ENCODE data around the gene NRCAM. TPM values are rescaled to one million over a fixed set of nuclear protein-coding genes. Genes with fewer than 3 reads are reported as not detected.

The NRCAM gene
- total and polyA plus RNA-seq, 10 of the 15 experiments (the other 5 are each of a cell fraction or from before 2014, with no cell fraction given), result 0.30 to 2.0 (median 1.0) TPM

- no peak overlapping the region for H2AFZ ChIP-seq (ENCODE audit: control insufficient read depth, low read depth, low read length)
- ChIA-PET SMC1A (ENCODE audit: uncharacterized antibody, unreplicated experiment) (interaction anchor here (1.1 kb wide), 1 partner anchor 26 kb away, joined by 6 read pairs; no protein-coding TSS in a partner anchor), POLR2A (no interaction called here), CTCF (interaction anchor here (0.6 kb wide), 1 partner anchor 168 kb away, joined by 3 read pairs; no protein-coding TSS in a partner anchor), RAD21 (ENCODE audit: unreplicated experiment) (no interaction called here)
- H3K4me1 ChIP-seq (ENCODE audit: control insufficient read depth, insufficient read depth, low read length), result no peaks in the 10 kb centered on the region
- no peaks in the 10 kb centered on the region for H3K9me3 ChIP-seq (replicated peaks; ENCODE audit: control insufficient read depth, insufficient read depth, low read length)
- no peaks in the 10 kb centered on the region for H4K20me1 ChIP-seq (ENCODE audit: control insufficient read depth, insufficient read depth)
- H3K27ac ChIP-seq (ENCODE audit: control insufficient read depth, insufficient read depth), result no peak overlapping the region
- 49% methylated on average over 3 of the region's 3 CpGs for WGBS (ENCODE audit: insufficient coverage, insufficient replicate concordance, low lambda C conversion rate, missing lambda C conversion rate)
- FAIRE-seq (no peak), DNase-seq (ENCODE audit: low read depth, low spot score) (no peak), ATAC-seq (no peak)
- H3K4me3 ChIP-seq, result no peak overlapping the region
- H3K36me3 ChIP-seq (ENCODE audit: control insufficient read depth in 2 of 2, insufficient read depth in 2 of 2, low read length in 1 of 2), result no peaks in the 10 kb centered on the region
- intact Hi-C loops (cut with micrococcal nuclease; ENCODE audit: unreplicated experiment) (no loop called here), in situ Hi-C loops (cut with MboI) (no loop called here)
- no peak overlapping the region for H3K4me2 ChIP-seq (ENCODE audit: control insufficient read depth, insufficient read depth)
- TF ChIP-seq CHD4 (IDR thresholded peaks at IDR 0.05), result no peak
- no peak for TF ChIP-seq STAT3 (IDR thresholded peaks at IDR 0.05; ENCODE audit: low read depth, low read length)
- H3K79me2 ChIP-seq (ENCODE audit: control insufficient read depth, insufficient read depth, low read length), result no peaks in the 10 kb centered on the region
- no peaks in the 10 kb centered on the region; a peak in 1 of 4 replicates for H3K27me3 ChIP-seq (replicated peaks in 1 of 2; ENCODE audit: control insufficient read depth in 2 of 2, insufficient read depth in 2 of 2, low read length in 1 of 2)
- H3K9ac ChIP-seq (ENCODE audit: control insufficient read depth, insufficient read depth, low read length), result no peak overlapping the region
- BruUV-seq (replicated peaks), result no TSS peak
Observed at GRCh38 chr7:108348913-108349312, 107.3 kb downstream of the NRCAM start.

GRCh38 chr7:108347616-108348015, 108.6 kb downstream of the NRCAM start:
- Histone ChIP-seq H2AFZ (ENCODE audit: control insufficient read depth, low read depth, low read length) (no peak overlapping the region), H3K9me3 (replicated peaks; ENCODE audit: control insufficient read depth, insufficient read depth, low read length) (no peaks in the 10 kb centered on the region), H3K4me2 (ENCODE audit: control insufficient read depth, insufficient read depth) (no peak overlapping the region), H3K79me2 (ENCODE audit: control insufficient read depth, insufficient read depth, low read length) (no peaks in the 10 kb centered on the region), H3K27me3 (replicated peaks in 1 of 2; ENCODE audit: control insufficient read depth in 2 of 2, insufficient read depth in 2 of 2, low read length in 1 of 2) (no peaks in the 10 kb centered on the region; a peak in 1 of 4 replicates), H3K4me3 (no peak overlapping the region), H3K27ac (ENCODE audit: control insufficient read depth, insufficient read depth) (no peak overlapping the region), H4K20me1 (ENCODE audit: control insufficient read depth, insufficient read depth) (no peaks in the 10 kb centered on the region), H3K36me3 (ENCODE audit: control insufficient read depth in 2 of 2, insufficient read depth in 2 of 2, low read length in 1 of 2) (no peaks in the 10 kb centered on the region), H3K4me1 (ENCODE audit: control insufficient read depth, insufficient read depth, low read length) (no peaks in the 10 kb centered on the region), H3K9ac (ENCODE audit: control insufficient read depth, insufficient read depth, low read length) (no peak overlapping the region)
- TF ChIP-seq REST (IDR thresholded peaks at IDR 0.05; ENCODE audit: low read depth, low read length) (peak; percentile 83), HCFC1 (IDR thresholded peaks at IDR 0.05; ENCODE audit: low read length) (no peak)
- DNase-seq (ENCODE audit: low read depth, low spot score) (no peak), FAIRE-seq (no peak), ATAC-seq (peak; percentile 48; the same call in 2 of the 3 replicates)
- ChIA-PET SMC1A (ENCODE audit: uncharacterized antibody, unreplicated experiment) (no interaction called here), RAD21 (ENCODE audit: unreplicated experiment) (no interaction called here), POLR2A (no interaction called here), CTCF (interaction anchor here (0.7 to 1.5 kb wide), 2 partner anchors 13 to 150 kb away, joined by 3 read pairs; no protein-coding TSS in a partner anchor)
- intact Hi-C loops (cut with micrococcal nuclease; ENCODE audit: unreplicated experiment) (no loop called here), in situ Hi-C loops (cut with MboI) (no loop called here)
- no TSS peak for BruUV-seq (replicated peaks)
- 25% methylated on average over 2 of the region's 2 CpGs for WGBS (ENCODE audit: insufficient coverage, insufficient replicate concordance, low lambda C conversion rate, missing lambda C conversion rate)
